Caco-2 (cell line): Measurements from ENCODE around the gene LMAN2L. TPM values are rescaled to one million over a fixed set of nuclear protein-coding genes. Genes with fewer than 3 reads are reported as not detected.

Experiments
- BruUV-seq: library from RNA; stranded (reverse); fragments of 400-500 nt; replicated peaks from 2 replicates; lab custom pipeline; 2021; lab: Mats Ljungman, UMichigan
- CTCF ChIA-PET: fragments of 300-600 bp; sonication (Branson Sonifier 250); formaldehyde crosslinking; loops from one replicate; lab custom pipeline; 2022; ENCODE audit warnings: antibody characterized with exemption; lab: Charles Lee
- POLR2A ChIA-PET: fragments of 300-600 bp; sonication (Branson Sonifier 250); formaldehyde crosslinking; loops from one replicate; lab custom pipeline; 2022; ENCODE audit warnings: antibody characterized with exemption; lab: Charles Lee
- DNase-seq, 2 experiments: peaks; one replicate each; pipeline versions ENCODE4 v3.0.0 to v3.0.0-alpha.2; 2020 to 2022
- H3K27me3 ChIP-seq: replicated peaks from 2 replicates; pipeline ENCODE4 v1.6.0; 2011; ENCODE audit warnings: low read length; ENCODE audit not compliant: control insufficient read depth, insufficient read depth
- H3K36me3 ChIP-seq: 2 replicates; pipeline ENCODE4 v1.5.1; 2011; ENCODE audit warnings: low read length; ENCODE audit not compliant: control insufficient read depth, insufficient read depth
- H3K4me1 ChIP-seq: fragments of 250-450 bp; sonication (Bioruptor Pico); 2 replicates; pipeline ENCODE4 v1.5.1; 2020; ENCODE audit warnings: mild to moderate bottlenecking
- H3K4me3 ChIP-seq: 2 replicates; pipeline ENCODE4 v1.5.1; 2011; ENCODE audit warnings: low read depth, mild to moderate bottlenecking, control low read depth, low read length
- H3K9me3 ChIP-seq: fragments of 250-450 bp; sonication (Bioruptor Pico); 2 replicates; pipeline ENCODE4 v1.5.1; 2020; ENCODE audit warnings: mild to moderate bottlenecking, moderate library complexity
- H3K27ac Mint-ChIP-seq: one replicate; pipeline ENCODE4 v1.8.0; 2022; ENCODE audit warnings: mixed read lengths; ENCODE audit not compliant: unreplicated experiment
- H3K27me3 Mint-ChIP-seq: one replicate; pipeline ENCODE4 v1.8.0; 2022; ENCODE audit warnings: mixed read lengths; ENCODE audit not compliant: insufficient read depth, unreplicated experiment
- H3K36me3 Mint-ChIP-seq: one replicate; pipeline ENCODE4 v1.8.0; 2022; ENCODE audit warnings: mild to moderate bottlenecking, mixed read lengths; ENCODE audit not compliant: insufficient read depth, unreplicated experiment
- H3K4me1 Mint-ChIP-seq: one replicate; pipeline ENCODE4 v1.8.0; 2022; ENCODE audit warnings: low read depth, mixed read lengths; ENCODE audit not compliant: unreplicated experiment
- H3K4me3 Mint-ChIP-seq: one replicate; pipeline ENCODE4 v1.8.0; 2022; ENCODE audit warnings: mild to moderate bottlenecking, moderate library complexity, mixed read lengths; ENCODE audit not compliant: unreplicated experiment
- H3K9me3 Mint-ChIP-seq: one replicate; pipeline ENCODE4 v1.8.0; 2022; ENCODE audit warnings: mixed read lengths; ENCODE audit not compliant: unreplicated experiment
- CTCF ChIP-seq, 2 experiments: fragments of 200-600 bp in 1 of 2; IDR thresholded peaks; 1 replicate in 1 of 2; 2 replicates in 1 of 2; pipeline versions ENCODE4 v1.5.1 to v1.8.0; 2011 to 2022; ENCODE audit warnings: antibody characterized with exemption in 1 of 2, control low read depth in 1 of 2, inconsistent platforms in 1 of 2, low read depth in 1 of 2, low read length in 1 of 2, mild to moderate bottlenecking in 1 of 2, moderate library complexity in 1 of 2; ENCODE audit not compliant: insufficient read depth in 1 of 2, severe bottlenecking in 1 of 2, unreplicated experiment in 1 of 2
- intact Hi-C: fragments of 100-400 bp; cut with micrococcal nuclease; formaldehyde crosslinking; loops from one replicate; pipeline ENCODE4 v1.10.0; 2022; ENCODE audit not compliant: unreplicated experiment
- total RNA-seq: library from RNA; stranded (reverse); gene quantifications from 2 replicates; pipeline ENCODE4 v1.2.3, GENCODE V29; 2022

The LMAN2L gene
- total RNA-seq, 1 experiment from 2014 or later = 27.4 TPM

GRCh38 chr2:96692094-96692971, 47.5 kb downstream of the LMAN2L start:
- Mint-ChIP-seq H3K4me3 (no peak overlapping the region), H3K36me3 (peaks cover 5% of the 10 kb centered on the region), H3K27ac (no peak overlapping the region), H3K27me3 (no peaks in the 10 kb centered on the region), H3K9me3 (no peaks in the 10 kb centered on the region), H3K4me1 (no peaks in the 10 kb centered on the region)
- BruUV-seq = no TSS peak
- Histone ChIP-seq H3K27me3 (no peaks in the 10 kb centered on the region), H3K36me3 (no peaks in the 10 kb centered on the region), H3K4me1 (no peaks in the 10 kb centered on the region), H3K4me3 (no peak overlapping the region), H3K9me3 (no peaks in the 10 kb centered on the region)
- POLR2A ChIA-PET = no interaction called here
- TF ChIP-seq CTCF (IDR thresholded peaks at IDR 0.05; ENCODE audit: insufficient read depth in 1 of 2, low read depth in 1 of 2, low read length in 1 of 2, severe bottlenecking in 1 of 2, unreplicated experiment in 1 of 2) = no peak
- intact Hi-C loops = no loop called here
- CTCF ChIA-PET = no interaction called here
- no peak for DNase-seq

GRCh38 chr2:96691022-96691612, 48.7 kb downstream of the LMAN2L start:
- H3K4me3 Mint-ChIP-seq = no peak overlapping the region
- no TSS peak for BruUV-seq
- H3K27me3 ChIP-seq = no peaks in the 10 kb centered on the region
- H3K36me3 Mint-ChIP-seq = peaks cover 5% of the 10 kb centered on the region
- intact Hi-C loops = no loop called here
- H3K9me3 Mint-ChIP-seq = no peaks in the 10 kb centered on the region
- H3K4me1 Mint-ChIP-seq = no peaks in the 10 kb centered on the region
- ChIA-PET CTCF (no interaction called here), POLR2A (no interaction called here)
- no peaks in the 10 kb centered on the region for H3K4me1 ChIP-seq
- TF ChIP-seq CTCF (IDR thresholded peaks at IDR 0.05; ENCODE audit: insufficient read depth in 1 of 2, low read depth in 1 of 2, low read length in 1 of 2, severe bottlenecking in 1 of 2, unreplicated experiment in 1 of 2) = no peak
- H3K9me3 ChIP-seq = no peaks in the 10 kb centered on the region
- no peaks in the 10 kb centered on the region for H3K36me3 ChIP-seq
- no peak overlapping the region for H3K4me3 ChIP-seq
- no peaks in the 10 kb centered on the region for H3K27me3 Mint-ChIP-seq
- no peak for DNase-seq
- H3K27ac Mint-ChIP-seq = no peak overlapping the region

- Mint-ChIP-seq H3K4me1 (no peaks in the 10 kb centered on the region), H3K27ac (no peak overlapping the region), H3K36me3 (peaks cover 5% of the 10 kb centered on the region), H3K9me3 (no peaks in the 10 kb centered on the region), H3K4me3 (no peak overlapping the region), H3K27me3 (no peaks in the 10 kb centered on the region)
- Histone ChIP-seq H3K27me3 (no peaks in the 10 kb centered on the region), H3K36me3 (no peaks in the 10 kb centered on the region), H3K4me3 (no peak overlapping the region), H3K4me1 (no peaks in the 10 kb centered on the region), H3K9me3 (no peaks in the 10 kb centered on the region)
- ChIA-PET CTCF (no interaction called here), POLR2A (no interaction called here)
- DNase-seq = no peak
- no TSS peak for BruUV-seq
- intact Hi-C loops = no loop called here
- TF ChIP-seq CTCF (IDR thresholded peaks at IDR 0.05; ENCODE audit: insufficient read depth in 1 of 2, low read depth in 1 of 2, low read length in 1 of 2, severe bottlenecking in 1 of 2, unreplicated experiment in 1 of 2) = no peak
Observed at GRCh38 chr2:96690306-96691021, 49.4 kb downstream of the LMAN2L start.
